Hindlimb muscle (tissue), 1 donor: ENCODE results near the gene CA10. TPM values are rescaled to one million over a fixed set of nuclear protein-coding genes. Genes with fewer than 3 reads are reported as not detected.

ENCODE experiments used
- DNase-seq: peaks from one replicate; pipeline ENCODE4 v3.0.0-alpha.2; 2013
- polyA plus RNA-seq: library from polyadenylated mRNA; unstranded; fragments of 120-200 nt; gene quantifications from one replicate; pipeline ENCODE4 v1.2.1, GENCODE V29; 2013; ENCODE audit not compliant: insufficient read length

CA10 gene
- polyA plus RNA-seq, 1 donor, result 14.0 TPM

- DNase-seq, result no peak
Observed at GRCh38 chr17:51946311-51946710, 212.2 kb downstream of the CA10 start.

- DNase-seq, result no peak
Observed at GRCh38 chr17:51941272-51941671, 217.2 kb downstream of the CA10 start.

- DNase-seq, result no peak
Observed at GRCh38 chr17:51937264-51937663, 221.2 kb downstream of the CA10 start.

- no peak for DNase-seq
Observed at GRCh38 chr17:51935477-51935876, 223.0 kb downstream of the CA10 start.

- peak; percentile 15 for DNase-seq
Observed at GRCh38 chr17:51933647-51934046, 224.9 kb downstream of the CA10 start.

- no peak for DNase-seq
Observed at GRCh38 chr17:51926448-51926847, 232.1 kb downstream of the CA10 start.

- DNase-seq, result no peak
Observed at GRCh38 chr17:51921500-51921899, 237.0 kb downstream of the CA10 start.

- no peak for DNase-seq
Observed at GRCh38 chr17:51914577-51914976, 243.9 kb downstream of the CA10 start.

GRCh38 chr17:51913491-51914205 lies 244.9 kb downstream of the CA10 start:
- no peak for DNase-seq

- no peak for DNase-seq
Observed at GRCh38 chr17:51912939-51913338, 245.6 kb downstream of the CA10 start.

GRCh38 chr17:51911237-51911636 lies 247.3 kb downstream of the CA10 start:
- DNase-seq, result no peak

- no peak for DNase-seq
Observed at GRCh38 chr17:51909971-51910370, 248.5 kb downstream of the CA10 start.

GRCh38 chr17:51908841-51909537 lies 249.5 kb downstream of the CA10 start:
- no peak for DNase-seq

- DNase-seq, result no peak
Observed at GRCh38 chr17:51907041-51907440, 251.5 kb downstream of the CA10 start.

GRCh38 chr17:51904379-51904778 lies 254.1 kb downstream of the CA10 start:
- no peak for DNase-seq

- DNase-seq, result no peak
Observed at GRCh38 chr17:51901242-51901641, 257.3 kb downstream of the CA10 start.

GRCh38 chr17:51891936-51892335 lies 266.6 kb downstream of the CA10 start:
- DNase-seq, result no peak

GRCh38 chr17:51890710-51891109 lies 267.8 kb downstream of the CA10 start:
- DNase-seq, result no peak

- no peak for DNase-seq
Observed at GRCh38 chr17:51888816-51889215, 269.7 kb downstream of the CA10 start.

GRCh38 chr17:51876986-51877385 lies 281.5 kb downstream of the CA10 start:
- no peak for DNase-seq

GRCh38 chr17:51873302-51873701 lies 285.2 kb downstream of the CA10 start:
- DNase-seq, result no peak

GRCh38 chr17:51869387-51869786 lies 289.1 kb downstream of the CA10 start:
- peak; percentile 24 for DNase-seq

- peak; percentile 27 for DNase-seq
Observed at GRCh38 chr17:51860954-51861561, 297.5 kb downstream of the CA10 start.

GRCh38 chr17:51857052-51857597 lies 301.4 kb downstream of the CA10 start:
- DNase-seq, result no peak
